ENCODE measurements around the gene CYTH4.

CYTH4 gene

GRCh38 chr22:37270928-37271650, 11.2 kb upstream of the CYTH4 start:
- no peak for DNase-seq (ENCODE audit: low read depth in 3 of 3)

GRCh38 chr22:37273126-37273845, 9.0 kb upstream of the CYTH4 start:
- DNase-seq (ENCODE audit: low read depth in 3 of 3) = no peak

- DNase-seq (ENCODE audit: low read depth in 3 of 3) = no peak
Measured at GRCh38 chr22:37273846-37274225, 8.5 kb upstream of the CYTH4 start.

- DNase-seq (ENCODE audit: low read depth in 3 of 3) = no peak
Measured at GRCh38 chr22:37274380-37274862, 7.9 kb upstream of the CYTH4 start.

DNA sequence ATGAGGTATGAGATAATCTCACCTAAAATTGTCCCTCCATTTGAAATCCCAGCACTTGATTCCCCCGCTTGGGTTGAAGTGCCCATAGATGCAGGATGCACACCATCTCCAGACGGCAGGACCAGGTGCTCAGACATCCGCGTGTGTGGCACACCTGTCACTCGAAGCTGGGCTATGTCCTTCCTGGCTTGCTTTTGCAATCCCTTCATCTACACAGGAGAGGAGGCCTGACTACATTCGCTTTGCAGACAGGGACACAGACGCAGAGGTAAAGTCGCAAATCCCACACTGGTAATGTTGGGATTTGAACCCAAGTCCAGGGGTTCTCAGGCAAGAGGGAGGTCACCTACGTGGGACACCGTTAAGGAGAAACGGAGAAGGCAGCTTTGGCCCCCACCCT, 7.2 kb upstream of the CYTH4 start:
- no peak for DNase-seq (ENCODE audit: low read depth in 3 of 3)

- DNase-seq (ENCODE audit: low read depth in 3 of 3) = peak in 1 of 3 experiments; percentile 46
Measured at GRCh38 chr22:37275622-37276021, 6.7 kb upstream of the CYTH4 start.

DNA sequence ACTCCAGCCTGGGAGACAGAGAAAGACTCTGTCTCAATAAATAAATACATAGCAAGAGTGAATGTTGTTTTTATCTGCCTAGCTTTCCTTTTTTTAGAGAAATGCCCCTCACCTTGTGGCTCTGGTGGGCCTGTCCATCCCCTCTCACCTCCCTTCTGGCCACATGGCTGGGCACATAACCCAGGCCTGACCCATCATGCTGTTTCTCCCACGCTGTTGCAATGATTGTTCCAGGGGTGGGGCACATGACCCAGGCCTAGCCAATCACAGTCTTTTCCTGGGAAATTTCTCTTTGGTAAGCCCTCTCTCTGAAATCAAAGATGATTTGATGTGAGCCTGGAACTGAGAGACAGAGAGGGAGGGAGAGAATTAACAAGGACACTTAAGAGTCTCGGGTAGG, 5.5 kb upstream of the CYTH4 start:
- no peak for DNase-seq (ENCODE audit: low read depth in 3 of 3)

DNA sequence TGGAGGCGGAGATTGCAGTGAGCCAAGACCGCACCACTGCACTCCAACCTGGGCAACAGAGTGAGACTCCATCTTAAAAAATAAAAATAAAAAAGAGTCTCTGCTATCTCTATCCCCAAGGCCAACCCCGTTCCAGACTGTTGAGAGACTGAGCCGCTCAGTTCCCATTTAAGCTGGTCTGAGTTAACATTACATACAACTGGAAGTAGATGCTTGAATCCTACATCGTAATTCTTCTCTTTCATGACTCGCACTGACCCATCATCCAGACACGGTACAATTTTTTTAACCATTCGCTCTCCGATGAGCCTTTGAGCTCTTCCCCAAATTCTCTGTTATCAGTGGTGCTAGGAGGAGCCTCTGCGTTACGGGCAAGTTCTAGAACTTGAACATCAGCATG, 4.9 kb upstream of the CYTH4 start:
- no peak for DNase-seq (ENCODE audit: low read depth in 3 of 3)

GRCh38 chr22:37278261-37278660, 4.0 kb upstream of the CYTH4 start:
- no peak for DNase-seq (ENCODE audit: low read depth in 3 of 3)

DNA sequence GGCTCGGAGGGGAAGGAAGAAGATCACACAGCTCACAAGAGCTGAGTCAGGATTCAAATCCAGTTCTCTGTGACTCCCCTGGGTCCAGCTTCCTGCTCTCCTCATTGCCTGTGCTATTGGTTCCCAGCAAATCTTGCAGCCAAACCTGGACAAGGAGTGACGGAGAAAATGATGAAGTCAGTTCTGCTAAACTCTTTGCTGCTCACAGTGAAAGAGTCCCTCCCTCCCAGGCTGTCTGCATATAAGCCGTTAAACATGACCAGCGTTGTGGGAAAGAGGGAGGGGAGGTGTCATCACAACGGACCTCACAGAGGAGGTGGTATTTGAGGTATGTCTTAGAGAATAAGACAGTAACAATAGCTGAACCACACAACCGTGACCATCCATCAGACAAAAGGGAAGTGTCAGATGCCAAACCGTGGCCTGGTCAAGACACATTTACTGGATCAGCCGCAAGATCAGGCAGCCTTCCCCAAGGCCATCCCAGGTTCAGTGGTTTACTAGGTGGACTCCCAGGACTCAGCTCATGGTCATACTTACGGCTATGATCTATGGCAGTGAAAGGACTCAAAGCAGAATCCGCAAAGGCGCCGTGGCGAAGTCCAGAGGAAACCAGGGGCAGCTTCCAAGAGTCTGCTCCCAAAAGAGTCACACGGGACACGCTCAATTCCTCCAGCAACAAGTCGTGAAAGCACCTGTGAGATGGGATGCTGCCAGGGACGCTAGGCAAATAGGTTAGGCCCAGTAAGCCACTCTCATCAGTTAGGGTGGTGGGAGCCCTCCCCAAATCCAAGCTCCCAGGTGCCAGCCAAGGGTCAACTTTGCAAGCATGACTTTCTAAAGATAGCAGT, 2.8 kb upstream of the CYTH4 start:
- no peak for DNase-seq (ENCODE audit: low read depth in 3 of 3)

GRCh38 chr22:37280718-37281117, 1.6 kb upstream of the CYTH4 start:
- no peak for DNase-seq (ENCODE audit: low read depth in 3 of 3)

DNA sequence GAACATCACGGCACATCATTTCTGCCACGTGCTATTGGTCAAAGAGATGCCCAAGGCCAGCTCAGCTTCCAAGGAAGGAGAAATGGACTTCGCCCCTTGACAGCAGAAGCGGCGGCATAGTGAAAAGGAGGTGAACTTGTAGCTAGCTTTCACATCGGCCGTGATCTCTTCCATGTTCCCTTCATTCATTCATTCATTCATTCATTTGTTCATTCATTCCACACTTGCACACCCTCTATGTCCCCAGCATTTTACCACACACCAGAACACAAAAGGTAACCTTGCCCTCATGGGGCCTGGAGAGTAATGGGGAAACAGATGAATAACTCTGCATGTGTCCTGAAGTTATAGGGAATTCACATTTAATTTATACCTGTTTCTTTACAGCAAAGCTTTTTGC, 1.1 kb upstream of the CYTH4 start:
- no peak for DNase-seq (ENCODE audit: low read depth in 3 of 3)

DNA sequence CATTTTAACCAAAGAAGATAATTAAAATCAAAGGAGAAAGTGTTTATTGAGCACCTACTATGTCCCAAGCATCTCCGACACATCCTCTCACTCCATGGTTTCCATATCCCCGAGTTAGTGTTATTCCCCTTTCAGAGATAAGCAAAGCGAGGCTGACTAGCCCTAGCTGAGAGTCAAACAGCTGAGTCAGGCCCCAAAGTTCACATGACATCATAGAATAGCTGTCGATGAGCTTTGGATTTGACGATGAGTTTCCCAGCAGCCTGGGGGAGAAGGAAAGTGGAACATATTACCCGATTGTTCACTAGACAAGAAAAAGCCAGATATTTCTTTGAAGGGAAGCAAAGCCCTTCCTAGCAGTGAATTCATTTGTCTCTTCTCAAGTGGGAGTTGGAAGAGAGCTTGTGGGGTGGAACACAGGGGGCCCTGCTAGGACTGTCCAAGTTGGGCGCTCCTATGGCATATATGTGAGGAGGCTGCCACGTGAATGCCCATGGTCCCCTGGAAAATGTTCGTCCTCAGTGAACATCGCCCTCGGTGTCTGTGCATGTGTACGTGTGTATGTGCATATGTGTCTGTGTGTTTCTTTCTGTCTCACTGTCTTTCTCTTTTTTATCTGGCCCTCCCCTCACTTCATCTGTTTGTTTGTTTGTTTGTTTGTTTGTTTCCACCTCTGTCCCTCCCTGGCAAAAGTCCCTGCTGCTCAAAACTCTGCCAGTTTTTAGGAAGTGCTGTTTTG, 493 bp upstream of the CYTH4 start:
- DNase-seq (ENCODE audit: low read depth in 3 of 3) = no peak

DNA sequence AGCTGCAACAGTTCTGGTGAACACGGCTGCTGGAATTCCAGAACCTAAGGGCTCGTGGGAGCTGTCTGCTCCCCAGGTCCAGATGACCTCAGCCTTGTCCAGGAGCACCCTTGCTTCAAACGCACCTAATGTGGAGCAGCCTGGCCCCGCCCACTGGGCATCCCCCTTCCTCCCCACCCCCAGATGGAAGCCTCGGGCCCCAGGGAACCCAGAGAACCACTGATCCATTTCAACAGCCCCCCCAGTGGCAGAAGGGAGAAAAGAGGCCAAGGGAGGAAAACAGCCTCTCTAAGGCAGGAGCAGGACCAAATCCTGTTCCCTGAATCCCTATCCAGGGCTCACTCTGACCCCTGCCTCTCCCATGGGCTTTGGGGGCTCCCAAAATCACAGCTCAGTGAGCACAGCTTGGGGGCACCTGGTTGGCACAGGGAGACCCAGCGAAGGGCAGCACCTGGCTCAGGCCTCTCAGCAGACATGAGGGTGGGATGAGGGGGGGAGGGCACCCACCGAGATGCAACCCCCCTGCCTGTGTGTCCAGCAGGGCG, 1.2 kb downstream of the CYTH4 start:
- peak in 1 of 3 experiments; percentile 45 for DNase-seq (ENCODE audit: low read depth in 3 of 3)

GRCh38 chr22:37284126-37284804, 2.0 kb downstream of the CYTH4 start:
- no peak for DNase-seq (ENCODE audit: low read depth in 3 of 3)

GRCh38 chr22:37284805-37285355, 2.6 kb downstream of the CYTH4 start:
- no peak for DNase-seq (ENCODE audit: low read depth in 3 of 3)

DNA sequence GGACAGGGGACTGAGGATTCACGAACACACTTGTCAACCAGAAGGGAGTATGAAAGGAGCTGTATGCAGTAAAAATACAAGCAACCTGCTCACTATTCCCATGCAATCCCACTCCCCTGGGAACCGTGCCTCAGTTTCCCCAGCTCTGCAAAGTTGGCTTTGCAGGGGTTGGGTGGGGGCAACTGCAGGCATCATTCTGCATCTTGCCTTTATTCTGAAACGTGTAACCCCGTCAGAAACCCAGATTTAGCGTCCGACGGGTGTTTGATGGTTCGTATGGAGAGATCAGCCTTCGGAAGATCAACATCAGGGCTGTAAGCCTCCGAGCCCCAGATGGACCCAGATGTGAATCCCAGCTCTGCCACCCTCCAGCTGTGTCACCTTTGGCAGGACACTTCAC, 3.6 kb downstream of the CYTH4 start:
- no peak for DNase-seq (ENCODE audit: low read depth in 3 of 3)

DNA sequence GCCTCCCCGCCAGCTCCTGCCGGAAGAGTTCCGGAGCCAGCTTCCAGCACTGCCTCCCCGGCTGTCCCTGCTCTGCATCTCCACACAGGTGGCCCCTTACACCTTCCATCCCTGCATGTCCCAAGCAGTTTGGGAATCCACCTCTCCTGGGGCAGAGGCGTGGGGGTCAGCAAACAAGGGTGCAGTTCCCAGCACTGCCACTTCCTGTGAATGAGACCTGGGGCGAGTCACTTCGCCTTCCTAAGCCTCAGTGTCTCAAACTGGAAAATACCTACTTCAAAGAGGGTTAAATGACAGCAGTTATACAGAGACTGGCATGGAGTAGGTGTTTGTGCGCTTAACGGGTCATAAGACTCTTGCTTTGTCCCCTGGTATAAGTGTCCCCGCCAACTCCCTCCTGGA, 5.2 kb downstream of the CYTH4 start:
- DNase-seq (ENCODE audit: low read depth in 3 of 3) = no peak

GRCh38 chr22:37288521-37288920, 6.2 kb downstream of the CYTH4 start:
- no peak for DNase-seq (ENCODE audit: low read depth in 3 of 3)

DNA sequence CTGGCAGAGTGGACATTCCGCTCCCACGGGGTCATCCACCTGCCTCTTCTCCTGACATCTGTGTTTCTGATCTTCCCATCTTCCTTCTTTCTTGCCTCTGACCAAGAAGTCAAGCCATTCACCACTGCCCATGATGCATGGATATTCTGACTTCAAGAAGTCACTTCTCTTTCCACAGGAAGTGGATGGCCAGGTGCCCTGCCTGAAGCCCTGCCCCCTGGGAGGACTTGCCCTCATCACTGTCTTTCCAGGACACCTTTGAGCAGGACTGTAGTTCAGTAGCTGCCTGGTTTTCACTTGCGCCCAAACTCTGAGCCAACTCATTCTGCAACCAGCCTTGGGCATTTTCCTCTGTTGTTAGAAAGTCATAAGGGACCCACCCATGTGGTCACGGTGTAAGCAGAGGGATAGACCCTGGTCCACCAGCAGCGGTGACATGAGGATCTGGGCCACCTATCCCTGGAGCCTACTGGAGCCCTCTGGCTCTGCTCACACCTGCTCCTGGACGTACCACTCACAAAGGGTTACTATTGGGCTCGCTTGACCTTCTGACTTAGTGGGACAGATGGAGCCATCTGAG, 6.9 kb downstream of the CYTH4 start:
- DNase-seq (ENCODE audit: low read depth in 3 of 3) = no peak

All from stimulated activated CD4-positive, alpha-beta T cell treated with anti-CD3 and anti-CD28 coated beads, TNF-alpha, amount 100 ng/mL, for 24 hours (primary cell).